Panc1 (cell line): ENCODE measurements around the gene GALNT15. TPM values are rescaled to one million over a fixed set of nuclear protein-coding genes. Genes with fewer than 3 reads are reported as not detected.

Experiments
- ATAC-seq: fragments of 200-7000 bp; cut with Tn5 transposase; 2 replicates; pipeline ENCODE4 v1.9.1; 2020; ENCODE audit warnings: mild to moderate bottlenecking, moderate library complexity
- BruUV-seq: library from RNA; stranded (reverse); fragments of 400-500 nt; replicated peaks from 2 replicates; lab custom pipeline; 2021; lab: Mats Ljungman, UMichigan
- CTCF ChIA-PET: fragments of 300-600 bp; sonication (Branson Sonifier 250); formaldehyde crosslinking; loops from one replicate; lab custom pipeline; 2022; ENCODE audit warnings: antibody characterized with exemption; lab: Charles Lee
- POLR2A ChIA-PET: fragments of 300-600 bp; sonication (Branson Sonifier 250); formaldehyde crosslinking; loops from one replicate; lab custom pipeline; 2022; ENCODE audit warnings: antibody characterized with exemption; lab: Charles Lee
- DNase-seq: peaks from one replicate; pipeline ENCODE4 v3.0.0-alpha.2; 2010; ENCODE audit warnings: low read depth, low spot score
- H3K27ac ChIP-seq: 2 replicates; pipeline ENCODE4 v1.5.1; 2011; ENCODE audit warnings: mild to moderate bottlenecking, low read length, inconsistent platforms
- H3K27me3 ChIP-seq: fragments of 200-500 bp; sonication (Bioruptor generic); 2 replicates; pipeline ENCODE4 v1.6.0; 2014; ENCODE audit warnings: low read length, inconsistent platforms; ENCODE audit not compliant: control insufficient read depth, insufficient read depth
- H3K36me3 ChIP-seq: fragments of 200-500 bp; sonication (Bioruptor generic); 2 replicates; pipeline ENCODE4 v1.5.1; 2014; ENCODE audit warnings: inconsistent platforms, mild to moderate bottlenecking, low read length, moderate library complexity; ENCODE audit not compliant: control insufficient read depth, insufficient read depth
- H3K4me1 ChIP-seq: 2 replicates; pipeline ENCODE4 v1.5.1; 2011; ENCODE audit warnings: inconsistent platforms, mild to moderate bottlenecking, low read length, moderate library complexity; ENCODE audit not compliant: control insufficient read depth, insufficient read depth
- H3K4me3 ChIP-seq, 2 experiments: 2 replicates each; pipeline ENCODE4 v1.5.1; 2011 to 2012; ENCODE audit warnings: low read depth in 2 of 2, low read length in 2 of 2, mild to moderate bottlenecking in 2 of 2, inconsistent platforms in 1 of 2, moderate library complexity in 1 of 2
- H3K9me3 ChIP-seq: fragments of 200-500 bp; sonication (Bioruptor generic); 2 replicates; pipeline ENCODE4 v1.5.1; 2014; ENCODE audit warnings: low read depth, mild to moderate bottlenecking, inconsistent platforms, low read length, moderate library complexity; ENCODE audit not compliant: control insufficient read depth, insufficient read depth
- POLR2AphosphoS5 ChIP-seq: IDR thresholded peaks from 2 replicates; pipeline ENCODE4 v1.6.1; 2012; ENCODE audit warnings: mild to moderate bottlenecking, low read depth, low read length, moderate library complexity
- SIN3A ChIP-seq: IDR thresholded peaks from 2 replicates; pipeline ENCODE4 v1.6.1; 2012; ENCODE audit warnings: low read depth, mild to moderate bottlenecking, low read length, moderate library complexity, borderline replicate concordance; ENCODE audit not compliant: insufficient read depth
- TCF7L2 ChIP-seq: IDR thresholded peaks from 2 replicates; pipeline ENCODE4 v1.6.1; 2011; ENCODE audit warnings: mild to moderate bottlenecking, low read depth, low read length, inconsistent platforms
- in situ Hi-C: cut with HindIII; loops from 2 replicates; pipeline ENCODE4 v1.10.0; 2016; ENCODE audit warnings: low sequenced_read_pairs, low pct_unique_long_range_greater_than_20kb
- intact Hi-C: fragments of 100-400 bp; cut with micrococcal nuclease; formaldehyde crosslinking; loops from one replicate; pipeline ENCODE4 v1.10.0; 2022; ENCODE audit not compliant: unreplicated experiment
- total RNA-seq: library from RNA; stranded (reverse); gene quantifications from one replicate; pipeline ENCODE4 v1.2.1, GENCODE V29; 2021; ENCODE audit not compliant: unreplicated experiment
- TF ChIP-seq, protein P1 (sequence below): fragments of 450-650 bp; IDR thresholded peaks from 2 replicates; pipeline ENCODE4 v1.5.1; 2017; ENCODE audit warnings: mild to moderate bottlenecking
- TF ChIP-seq, protein P2 (sequence below), 2 experiments: IDR thresholded peaks; 2 replicates each; pipeline ENCODE4 v1.6.1; 2011 to 2012; ENCODE audit warnings: low read depth in 2 of 2, control low read depth in 1 of 2, low read length in 1 of 2, mild to moderate bottlenecking in 1 of 2, moderate library complexity in 1 of 2; ENCODE audit not compliant: insufficient read depth in 1 of 2

The GALNT15 gene
- total RNA-seq, 1 experiment from 2014 or later, result 0.10 TPM

GRCh38 chr3:16260046-16260445 is 85.6 kb downstream of the GALNT15 start:
- CTCF ChIA-PET, result no interaction called here
- no TSS peak for BruUV-seq
- Histone ChIP-seq H3K4me3 (no peak overlapping the region), H3K4me1 (no peaks in the 10 kb centered on the region), H3K9me3 (no peaks in the 10 kb centered on the region), H3K36me3 (peaks cover 12% of the 10 kb centered on the region), H3K27ac (no peak overlapping the region), H3K27me3 (no peaks in the 10 kb centered on the region)
- TF ChIP-seq, protein P1, sequence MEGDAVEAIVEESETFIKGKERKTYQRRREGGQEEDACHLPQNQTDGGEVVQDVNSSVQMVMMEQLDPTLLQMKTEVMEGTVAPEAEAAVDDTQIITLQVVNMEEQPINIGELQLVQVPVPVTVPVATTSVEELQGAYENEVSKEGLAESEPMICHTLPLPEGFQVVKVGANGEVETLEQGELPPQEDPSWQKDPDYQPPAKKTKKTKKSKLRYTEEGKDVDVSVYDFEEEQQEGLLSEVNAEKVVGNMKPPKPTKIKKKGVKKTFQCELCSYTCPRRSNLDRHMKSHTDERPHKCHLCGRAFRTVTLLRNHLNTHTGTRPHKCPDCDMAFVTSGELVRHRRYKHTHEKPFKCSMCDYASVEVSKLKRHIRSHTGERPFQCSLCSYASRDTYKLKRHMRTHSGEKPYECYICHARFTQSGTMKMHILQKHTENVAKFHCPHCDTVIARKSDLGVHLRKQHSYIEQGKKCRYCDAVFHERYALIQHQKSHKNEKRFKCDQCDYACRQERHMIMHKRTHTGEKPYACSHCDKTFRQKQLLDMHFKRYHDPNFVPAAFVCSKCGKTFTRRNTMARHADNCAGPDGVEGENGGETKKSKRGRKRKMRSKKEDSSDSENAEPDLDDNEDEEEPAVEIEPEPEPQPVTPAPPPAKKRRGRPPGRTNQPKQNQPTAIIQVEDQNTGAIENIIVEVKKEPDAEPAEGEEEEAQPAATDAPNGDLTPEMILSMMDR, result no peak
- in situ Hi-C loops (no loop called here), intact Hi-C loops (no loop called here)
- POLR2A ChIA-PET, result no interaction called here
- ATAC-seq, result no peak
- no peak for DNase-seq

DNA sequence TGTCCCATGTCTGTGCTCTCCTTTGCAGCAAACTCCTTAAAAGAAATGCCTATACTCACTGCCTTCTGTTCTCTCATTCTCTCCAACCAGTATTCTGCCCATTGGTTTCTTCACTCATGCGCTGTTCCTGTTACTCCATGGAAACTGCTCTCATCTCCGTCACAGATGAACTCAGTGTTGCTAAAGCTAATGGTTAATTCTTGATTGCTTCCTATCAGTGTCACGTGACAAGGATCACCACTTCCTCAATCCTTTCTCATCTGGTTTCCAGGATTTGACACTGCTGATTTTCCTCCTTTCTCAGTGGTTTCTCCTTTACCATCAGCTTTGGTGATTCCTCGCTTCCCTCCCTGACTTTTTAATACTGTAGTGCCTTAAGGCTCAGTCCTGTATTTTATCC is 87.7 kb downstream of the GALNT15 start:
- Histone ChIP-seq H3K4me1 (peaks cover 8% of the 10 kb centered on the region; the same call in 1 of the 2 replicates), H3K4me3 (no peak overlapping the region), H3K27me3 (no peaks in the 10 kb centered on the region), H3K36me3 (peaks cover 18% of the 10 kb centered on the region), H3K27ac (no peak overlapping the region), H3K9me3 (no peaks in the 10 kb centered on the region)
- no TSS peak for BruUV-seq
- ATAC-seq (no peak), DNase-seq (no peak)
- ChIA-PET CTCF (no interaction called here), POLR2A (no interaction called here)
- in situ Hi-C loops, result no loop called here
- intact Hi-C loops, result no loop called here
- TF ChIP-seq TCF7L2 (no peak), POLR2AphosphoS5 (no peak), SIN3A (no peak)
- TF ChIP-seq, protein P2, sequence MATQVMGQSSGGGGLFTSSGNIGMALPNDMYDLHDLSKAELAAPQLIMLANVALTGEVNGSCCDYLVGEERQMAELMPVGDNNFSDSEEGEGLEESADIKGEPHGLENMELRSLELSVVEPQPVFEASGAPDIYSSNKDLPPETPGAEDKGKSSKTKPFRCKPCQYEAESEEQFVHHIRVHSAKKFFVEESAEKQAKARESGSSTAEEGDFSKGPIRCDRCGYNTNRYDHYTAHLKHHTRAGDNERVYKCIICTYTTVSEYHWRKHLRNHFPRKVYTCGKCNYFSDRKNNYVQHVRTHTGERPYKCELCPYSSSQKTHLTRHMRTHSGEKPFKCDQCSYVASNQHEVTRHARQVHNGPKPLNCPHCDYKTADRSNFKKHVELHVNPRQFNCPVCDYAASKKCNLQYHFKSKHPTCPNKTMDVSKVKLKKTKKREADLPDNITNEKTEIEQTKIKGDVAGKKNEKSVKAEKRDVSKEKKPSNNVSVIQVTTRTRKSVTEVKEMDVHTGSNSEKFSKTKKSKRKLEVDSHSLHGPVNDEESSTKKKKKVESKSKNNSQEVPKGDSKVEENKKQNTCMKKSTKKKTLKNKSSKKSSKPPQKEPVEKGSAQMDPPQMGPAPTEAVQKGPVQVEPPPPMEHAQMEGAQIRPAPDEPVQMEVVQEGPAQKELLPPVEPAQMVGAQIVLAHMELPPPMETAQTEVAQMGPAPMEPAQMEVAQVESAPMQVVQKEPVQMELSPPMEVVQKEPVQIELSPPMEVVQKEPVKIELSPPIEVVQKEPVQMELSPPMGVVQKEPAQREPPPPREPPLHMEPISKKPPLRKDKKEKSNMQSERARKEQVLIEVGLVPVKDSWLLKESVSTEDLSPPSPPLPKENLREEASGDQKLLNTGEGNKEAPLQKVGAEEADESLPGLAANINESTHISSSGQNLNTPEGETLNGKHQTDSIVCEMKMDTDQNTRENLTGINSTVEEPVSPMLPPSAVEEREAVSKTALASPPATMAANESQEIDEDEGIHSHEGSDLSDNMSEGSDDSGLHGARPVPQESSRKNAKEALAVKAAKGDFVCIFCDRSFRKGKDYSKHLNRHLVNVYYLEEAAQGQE (IDR thresholded peaks at IDR 0.05; ENCODE audit: insufficient read depth in 1 of 2, low read depth in 2 of 2, low read length in 1 of 2), result no peak
- TF ChIP-seq, protein P1, result no peak
